Measurements from ENCODE around the gene ZNF563. TPM values are rescaled to one million over a fixed set of nuclear protein-coding genes. Genes with fewer than 3 reads are reported as not detected.
"Not testable (repeated sequence)": the region's sequence is repeated elsewhere in the genome, so short reads cannot be mapped to it uniquely, and the experiment has no call there.

The ZNF563 gene
- total RNA-seq, 4 donors from 2014 or later, result 1.2 to 6.5 (median 3.4) TPM

DNA sequence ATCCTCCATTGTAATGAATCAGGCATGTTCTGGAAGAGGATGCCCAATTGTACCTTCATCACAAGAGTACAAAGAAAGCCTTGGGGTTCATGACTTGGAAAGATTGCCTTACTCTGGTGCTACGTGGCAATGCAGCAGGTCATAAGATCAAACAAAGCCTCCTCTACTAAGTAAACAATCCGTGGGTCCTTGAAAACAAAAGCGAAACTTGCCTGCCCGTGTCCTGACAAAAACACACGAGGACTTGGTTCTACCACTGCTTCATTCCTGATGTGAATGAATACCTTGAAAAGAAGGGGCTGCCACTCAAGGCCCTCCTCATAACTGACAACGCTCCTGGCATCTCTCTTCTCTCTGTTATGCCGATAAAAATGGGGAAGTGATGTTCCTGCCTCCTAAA lies 18.9 kb downstream of the ZNF563 start:
- WGBS, 2 donors (ENCODE audit: low coverage in 1 of 2), result 54 to 73% methylated on average over 3 to 7 of the region's 7 CpGs
- Histone ChIP-seq H3K36me3 (peaks cover 0 to 14% (median 6%) of the 10 kb centered on the region in 4 donors), H3K9me3 (peaks cover 0 to 11% of the 10 kb centered on the region in 2 donors), H3K27ac (no peak overlapping the region), H3K4me1 (no peaks in the 10 kb centered on the region), H3K4me3 (no peak overlapping the region), H3K27me3 (no peaks in the 10 kb centered on the region)
- TF ChIP-seq, protein P1, sequence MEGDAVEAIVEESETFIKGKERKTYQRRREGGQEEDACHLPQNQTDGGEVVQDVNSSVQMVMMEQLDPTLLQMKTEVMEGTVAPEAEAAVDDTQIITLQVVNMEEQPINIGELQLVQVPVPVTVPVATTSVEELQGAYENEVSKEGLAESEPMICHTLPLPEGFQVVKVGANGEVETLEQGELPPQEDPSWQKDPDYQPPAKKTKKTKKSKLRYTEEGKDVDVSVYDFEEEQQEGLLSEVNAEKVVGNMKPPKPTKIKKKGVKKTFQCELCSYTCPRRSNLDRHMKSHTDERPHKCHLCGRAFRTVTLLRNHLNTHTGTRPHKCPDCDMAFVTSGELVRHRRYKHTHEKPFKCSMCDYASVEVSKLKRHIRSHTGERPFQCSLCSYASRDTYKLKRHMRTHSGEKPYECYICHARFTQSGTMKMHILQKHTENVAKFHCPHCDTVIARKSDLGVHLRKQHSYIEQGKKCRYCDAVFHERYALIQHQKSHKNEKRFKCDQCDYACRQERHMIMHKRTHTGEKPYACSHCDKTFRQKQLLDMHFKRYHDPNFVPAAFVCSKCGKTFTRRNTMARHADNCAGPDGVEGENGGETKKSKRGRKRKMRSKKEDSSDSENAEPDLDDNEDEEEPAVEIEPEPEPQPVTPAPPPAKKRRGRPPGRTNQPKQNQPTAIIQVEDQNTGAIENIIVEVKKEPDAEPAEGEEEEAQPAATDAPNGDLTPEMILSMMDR (IDR thresholded peaks at IDR 0.05), result no peak
- TF ChIP-seq EP300 (IDR thresholded peaks at IDR 0.05; ENCODE audit: low read depth), result no peak
- no peak for TF ChIP-seq POLR2A (IDR thresholded peaks at IDR 0.05)
- no peak for TF ChIP-seq POLR2AphosphoS5 (IDR thresholded peaks at IDR 0.05)
- in situ Hi-C loops (cut with MboI; ENCODE audit: low pct_ligation_motif_present in 1 of 4, low pct_unique_long_range_greater_than_20kb in 1 of 4, low sequenced_read_pairs in 3 of 4), result no loop called here
- no peak for DNase-seq
- intact Hi-C loops (cut with DNase I; ENCODE audit: low total_unique reads), result no loop called here

DNA sequence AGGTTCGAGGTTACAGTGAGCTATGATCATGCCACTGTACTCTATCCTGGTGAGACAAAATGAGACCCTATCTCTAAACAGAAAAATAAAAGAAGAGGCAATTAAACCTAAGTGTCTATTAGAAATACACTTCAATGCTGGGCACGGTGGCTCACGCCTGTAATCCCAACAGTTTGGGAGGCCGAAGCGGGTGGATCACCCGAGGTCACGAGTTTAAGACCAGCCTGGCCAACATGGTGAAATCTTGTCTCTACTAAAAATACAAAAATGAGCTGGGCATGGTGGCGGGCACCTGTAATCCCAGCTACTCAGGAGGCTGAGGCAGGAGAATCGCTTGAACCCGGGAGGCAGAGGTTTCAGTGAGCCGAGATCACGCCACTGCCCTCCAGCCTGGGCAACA lies 24.5 kb downstream of the ZNF563 start:
- H3K9me3 ChIP-seq; H3K4me1 ChIP-seq; H3K27me3 ChIP-seq; intact Hi-C loops (cut with DNase I; ENCODE audit: low total_unique reads); H3K36me3 ChIP-seq; DNase-seq; in situ Hi-C loops (cut with MboI; ENCODE audit: low pct_ligation_motif_present in 1 of 4, low pct_unique_long_range_greater_than_20kb in 1 of 4, low sequenced_read_pairs in 3 of 4); H3K27ac ChIP-seq; H3K4me3 ChIP-seq: not testable (repeated sequence)
- 93 to 96% methylated on average over 6 to 12 of the region's 12 CpGs for WGBS, 2 donors (ENCODE audit: low coverage in 1 of 2)

DNA sequence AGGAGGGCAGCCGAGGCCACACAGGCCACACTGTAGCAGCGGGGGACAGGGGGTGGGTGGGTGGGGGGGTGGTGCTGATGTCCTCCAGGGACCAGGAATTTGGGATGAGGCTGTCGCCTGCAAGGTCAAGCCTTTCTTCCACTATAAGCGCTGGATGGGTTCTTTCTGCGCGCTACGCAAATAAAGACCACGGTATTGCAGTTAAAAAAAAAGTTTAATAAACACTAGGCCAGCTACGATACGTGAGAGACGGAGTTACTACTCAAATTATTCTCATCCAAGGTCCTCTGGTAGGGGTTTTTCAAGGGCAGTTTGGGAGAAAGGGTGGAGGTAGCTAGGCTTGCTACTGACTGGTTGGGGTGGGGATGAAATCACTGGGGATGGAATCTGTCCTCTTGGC lies 38.2 kb downstream of the ZNF563 start:
- intact Hi-C loops (cut with DNase I; ENCODE audit: low total_unique reads) (no loop called here), in situ Hi-C loops (cut with MboI; ENCODE audit: low pct_ligation_motif_present in 1 of 4, low pct_unique_long_range_greater_than_20kb in 1 of 4, low sequenced_read_pairs in 3 of 4) (no loop called here)
- peaks cover 11 to 34% (median 17%) of the 10 kb centered on the region in 4 donors for H3K4me1 ChIP-seq
- peak overlapping the region; percentile 96 to 100 (median 99) for H3K27ac ChIP-seq
- TF ChIP-seq, protein P1 (IDR thresholded peaks at IDR 0.05), result no peak
- no peak for TF ChIP-seq POLR2AphosphoS5 (IDR thresholded peaks at IDR 0.05)
- TF ChIP-seq EP300 (IDR thresholded peaks at IDR 0.05; ENCODE audit: low read depth), result no peak
- no peak for TF ChIP-seq POLR2A (IDR thresholded peaks at IDR 0.05)
- peak overlapping the region; percentile 25 to 100 (median 91) for H3K4me3 ChIP-seq
- DNase-seq, result no peak
- no peaks in the 10 kb centered on the region for H3K9me3 ChIP-seq
- H3K36me3 ChIP-seq, result no peaks in the 10 kb centered on the region
- no peaks in the 10 kb centered on the region for H3K27me3 ChIP-seq
- WGBS, 2 donors (ENCODE audit: low coverage in 1 of 2), result 37 to 53% methylated on average over 3 to 11 of the region's 11 CpGs

DNA sequence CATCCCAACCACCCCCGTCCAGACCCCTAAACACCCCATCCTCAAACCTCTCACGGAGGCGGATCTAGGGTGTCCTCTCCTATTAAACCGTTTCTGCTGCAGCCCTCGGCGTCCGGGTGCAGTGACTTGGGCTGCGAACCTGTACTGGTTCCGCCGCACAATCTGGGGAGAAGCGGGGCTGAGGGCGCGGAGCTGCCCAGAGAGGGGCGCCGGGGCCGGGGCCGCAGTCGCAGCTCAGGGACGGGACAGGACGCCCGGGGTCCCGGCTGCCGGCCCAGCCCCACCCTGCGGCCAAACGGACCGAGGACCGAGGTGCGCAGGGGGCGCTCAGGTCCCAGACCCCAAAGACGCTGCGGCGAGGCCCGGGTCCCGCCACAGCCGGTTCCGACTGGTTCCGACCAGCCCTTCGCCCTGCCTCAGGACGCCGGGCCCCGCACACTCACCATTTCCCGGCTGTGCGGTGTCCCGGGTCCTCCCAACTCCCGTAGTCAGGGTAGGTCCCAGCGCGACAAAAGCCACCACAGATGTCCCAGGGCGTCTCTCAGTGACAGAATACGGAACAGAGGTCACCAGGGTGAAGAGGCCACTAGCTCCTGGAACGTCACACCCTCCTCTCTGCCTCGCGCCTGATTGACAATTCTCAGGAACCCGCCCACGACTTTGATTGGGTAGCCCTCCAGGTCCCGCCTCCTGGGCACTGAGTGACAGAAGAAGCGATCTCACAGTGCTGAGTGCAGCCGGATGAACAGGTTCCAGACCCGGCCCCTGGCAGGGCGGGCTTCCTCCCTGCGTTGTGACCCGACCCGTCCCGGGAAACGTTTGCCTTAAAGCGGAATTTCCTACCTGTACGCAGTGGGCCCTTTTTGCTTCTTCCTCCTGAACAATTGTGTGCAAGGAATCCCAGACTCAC lies 38.9 kb downstream of the ZNF563 start, which contains the start of gene ZNF44:
Gene ZNF44 (minus strand): TSS at position 635 of the 910 bp plus-strand sequence. CDS start 189 bp downstream, at position 446.
- 0% methylated on average over 46 of the region's 66 CpGs; no CpG with 5 or more reads in 1 of the 2 donors for WGBS, 2 donors (ENCODE audit: low coverage in 1 of 2)
- H3K4me1 ChIP-seq, result peaks cover 15 to 39% (median 17%) of the 10 kb centered on the region in 4 donors
- peak; percentile 96 for TF ChIP-seq POLR2A (IDR thresholded peaks at IDR 0.05)
- TF ChIP-seq, protein P1 (IDR thresholded peaks at IDR 0.05), result peak in 1 of 5 experiments; percentile 31
- TF ChIP-seq POLR2AphosphoS5 (IDR thresholded peaks at IDR 0.05), result peak; percentile 86 to 97 (median 96)
- TF ChIP-seq EP300 (IDR thresholded peaks at IDR 0.05; ENCODE audit: low read depth), result peak; percentile 14
- in situ Hi-C loops (cut with MboI; ENCODE audit: low pct_ligation_motif_present in 1 of 4, low pct_unique_long_range_greater_than_20kb in 1 of 4, low sequenced_read_pairs in 3 of 4) (no loop called here), intact Hi-C loops (cut with DNase I; ENCODE audit: low total_unique reads) (no loop called here)
- peak within 1 kb of the TSS; percentile 96 to 100 (median 99) for H3K27ac ChIP-seq
- H3K27me3 ChIP-seq, result no peaks in the 10 kb centered on the region
- peak within 1 kb of the TSS; percentile 84 to 100 (median 96) for H3K4me3 ChIP-seq
- H3K9me3 ChIP-seq, result no peaks in the 10 kb centered on the region
- H3K36me3 ChIP-seq, result no peaks in the 10 kb centered on the region
- DNase-seq, result peak; percentile 99
